Activated CD8-positive, alpha-beta memory T cell treated with anti-CD3 and anti-CD28 coated beads for 24 hours (primary cell): ENCODE results near the gene TMEM167A.

Source experiments
- DNase-seq: peaks from one replicate; pipeline ENCODE4 v3.0.0-alpha.2; 2020

Gene TMEM167A

DNA sequence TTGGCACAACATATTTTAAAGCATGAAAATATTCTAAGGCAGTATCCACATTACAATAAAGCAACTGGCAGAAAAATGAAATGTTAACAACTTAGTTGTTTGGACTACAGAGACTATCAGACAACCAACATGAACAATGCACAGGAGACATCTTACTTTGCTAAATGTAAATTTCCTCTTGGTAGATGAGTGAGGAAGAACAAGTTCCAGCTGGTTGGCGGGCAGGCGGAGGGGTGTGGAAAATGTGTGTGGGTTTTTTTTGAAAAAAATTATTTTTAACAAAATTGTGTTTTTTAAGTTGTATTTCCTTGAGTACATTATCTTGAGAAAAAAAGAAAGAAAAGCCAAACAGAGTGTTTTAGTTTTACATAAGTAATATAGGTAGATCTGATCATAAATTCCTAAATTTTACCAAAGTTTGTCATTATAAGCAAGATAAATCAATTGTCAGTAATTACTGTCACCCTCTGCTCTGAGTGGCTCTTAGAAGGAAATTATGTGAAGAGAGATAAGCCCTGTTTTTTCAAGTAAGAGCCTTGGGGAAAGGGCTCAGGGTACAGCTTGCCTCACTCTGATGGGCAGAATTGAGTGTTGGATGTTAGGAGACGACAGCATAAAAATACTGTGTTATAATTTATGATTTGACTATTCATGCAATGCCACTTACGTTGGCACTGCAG lies 42.5 kb downstream of the TMEM167A start:
- no peak for DNase-seq

DNA sequence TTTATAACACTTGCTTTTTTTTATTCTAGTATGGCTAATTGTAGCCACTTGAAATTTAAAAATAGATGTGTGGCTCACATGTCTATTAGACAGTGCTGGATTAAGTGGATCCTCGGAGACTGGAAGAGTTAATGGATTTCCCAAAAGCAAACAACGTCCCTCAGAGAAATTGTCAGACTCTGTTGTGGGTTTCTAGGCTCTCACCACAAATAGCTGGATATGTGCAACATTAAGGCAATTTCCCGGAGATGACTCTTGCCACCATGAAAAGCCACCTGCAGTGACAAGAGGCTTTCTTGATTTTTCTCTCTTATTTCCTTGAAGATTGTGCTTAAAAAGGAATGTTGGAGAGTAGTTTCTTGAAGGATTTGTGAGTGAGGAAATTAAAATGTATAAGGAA lies 43.2 kb downstream of the TMEM167A start:
- no peak for DNase-seq

DNA sequence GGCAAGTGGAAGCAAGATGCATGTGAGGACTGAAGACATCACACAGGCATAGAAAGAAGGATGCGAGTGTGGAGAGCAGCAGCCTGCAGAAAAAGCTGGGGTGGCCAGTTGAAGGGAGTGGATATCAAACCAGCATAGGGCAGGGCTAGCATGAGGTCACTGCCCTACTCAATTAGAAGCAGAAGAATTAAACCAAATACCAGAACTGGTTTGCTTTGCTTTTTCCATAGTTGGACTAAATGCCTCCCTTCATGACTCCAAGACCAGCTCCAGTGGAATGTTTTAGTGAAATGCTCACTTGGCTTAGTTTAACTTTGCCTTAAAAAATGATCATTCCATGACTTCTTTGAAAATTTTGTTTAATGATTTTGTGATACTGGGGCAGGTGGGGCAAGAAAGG lies 45.8 kb downstream of the TMEM167A start:
- DNase-seq: no peak

DNA sequence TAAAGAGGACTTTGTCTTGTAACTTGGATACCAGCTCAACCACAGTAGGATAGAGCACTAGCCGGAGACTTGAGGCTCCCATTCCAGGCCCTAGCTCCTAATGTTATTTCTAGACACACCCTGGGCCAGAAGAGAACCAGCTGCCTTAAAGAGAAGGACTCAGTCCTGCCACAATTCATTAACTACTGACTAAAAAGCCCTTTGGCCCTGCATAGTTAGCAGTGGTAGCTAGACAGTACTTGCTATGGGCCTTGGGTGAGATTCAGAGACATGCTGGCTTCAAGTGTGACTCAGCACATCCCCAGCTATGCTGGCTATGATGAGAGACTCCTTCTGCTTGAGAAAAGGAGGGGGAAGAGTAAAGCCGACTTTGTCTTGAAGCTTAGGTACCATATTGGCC lies 47.3 kb downstream of the TMEM167A start:
- DNase-seq: no peak

DNA sequence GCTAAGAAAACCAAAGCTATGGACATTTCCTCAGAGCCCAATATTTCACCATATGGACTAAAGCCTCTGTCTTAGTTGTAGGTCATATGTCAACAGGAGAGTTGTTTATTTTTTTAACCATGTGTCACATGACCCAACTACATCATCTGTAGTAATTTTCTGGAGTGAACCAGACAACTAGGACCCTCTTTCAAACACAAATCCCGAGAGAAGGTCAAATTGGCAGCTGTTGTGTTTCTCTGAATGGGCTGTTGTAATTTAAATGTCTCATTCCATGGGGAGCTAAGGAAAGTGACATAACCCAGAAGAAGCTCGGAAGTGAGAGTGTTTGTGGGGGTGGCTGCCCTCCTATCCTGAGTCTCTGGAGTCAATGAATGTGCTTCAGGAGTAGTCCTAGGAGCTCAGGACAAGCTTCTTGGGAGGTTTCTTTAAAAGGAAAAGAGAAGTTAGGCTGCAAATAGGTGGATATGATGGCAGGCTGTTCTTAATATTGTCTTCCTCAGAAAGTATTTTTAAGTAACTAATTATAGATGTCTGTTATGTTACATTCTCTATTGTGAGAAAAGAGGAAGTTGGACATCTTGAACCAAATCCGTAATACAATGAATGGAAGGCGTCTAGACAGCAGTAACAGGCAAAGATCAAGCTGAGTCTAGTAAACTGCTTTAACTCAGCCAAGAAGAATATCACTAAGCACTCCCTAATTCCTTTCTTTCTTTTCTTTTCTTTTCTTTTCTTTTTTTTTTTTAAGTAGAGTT lies 50.1 kb downstream of the TMEM167A start:
- no peak for DNase-seq

DNA sequence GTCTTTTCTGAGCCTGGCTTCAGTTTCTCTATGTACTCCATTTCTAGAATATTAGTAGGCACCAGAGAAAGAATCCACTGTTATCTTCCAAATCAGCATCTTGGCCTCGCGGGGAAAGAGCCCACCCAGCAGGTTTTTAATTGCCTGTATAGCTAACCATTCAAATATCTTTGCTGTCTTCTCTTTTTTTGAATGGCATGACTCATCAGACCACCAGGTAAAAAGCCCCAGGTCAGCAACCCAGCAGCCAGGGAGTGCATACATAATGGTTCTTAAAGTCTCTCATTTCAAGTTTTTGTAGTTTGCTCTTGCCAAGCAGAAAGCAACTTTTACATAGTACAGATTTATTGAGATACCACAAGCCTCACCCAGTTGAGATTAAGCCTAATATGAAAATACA lies 50.7 kb downstream of the TMEM167A start:
- no peak for DNase-seq

DNA sequence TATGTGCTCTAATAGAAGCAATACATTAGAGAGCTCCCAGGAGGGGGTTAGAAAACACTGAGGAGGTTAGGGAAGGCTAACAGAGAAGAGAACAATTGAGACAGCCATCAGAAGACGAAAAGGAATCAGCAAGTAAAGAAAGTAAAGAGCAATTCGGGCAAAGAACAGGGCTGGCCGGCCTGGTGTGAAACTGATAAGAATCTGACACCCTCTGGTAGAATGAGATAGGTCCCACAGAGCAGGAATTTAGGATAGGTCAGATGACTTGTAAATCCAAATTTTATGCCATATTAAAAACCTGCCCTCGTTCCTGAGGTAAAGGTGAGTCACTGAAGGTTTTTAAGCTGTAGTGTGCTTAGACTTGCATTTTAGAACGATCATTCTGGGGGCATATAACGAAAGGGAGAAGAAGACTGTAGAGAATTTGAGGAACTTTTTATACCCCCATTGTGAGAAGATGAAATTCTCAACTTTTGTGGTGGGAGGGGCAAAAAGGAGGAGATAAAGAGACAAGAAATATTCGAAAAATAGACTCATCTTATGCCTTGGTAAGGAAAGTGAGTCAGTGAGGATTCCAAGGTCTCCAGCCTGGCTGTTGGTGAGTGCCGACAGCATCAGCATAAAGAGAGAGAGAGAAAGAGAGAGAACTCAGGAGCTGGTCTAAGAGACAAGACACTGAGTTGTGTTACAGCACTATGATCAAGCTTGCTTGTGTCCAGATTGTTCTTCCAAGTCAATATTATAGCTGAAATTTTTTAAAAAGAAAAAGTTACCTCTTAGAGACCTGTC lies 51.3 kb downstream of the TMEM167A start:
- no peak for DNase-seq

DNA sequence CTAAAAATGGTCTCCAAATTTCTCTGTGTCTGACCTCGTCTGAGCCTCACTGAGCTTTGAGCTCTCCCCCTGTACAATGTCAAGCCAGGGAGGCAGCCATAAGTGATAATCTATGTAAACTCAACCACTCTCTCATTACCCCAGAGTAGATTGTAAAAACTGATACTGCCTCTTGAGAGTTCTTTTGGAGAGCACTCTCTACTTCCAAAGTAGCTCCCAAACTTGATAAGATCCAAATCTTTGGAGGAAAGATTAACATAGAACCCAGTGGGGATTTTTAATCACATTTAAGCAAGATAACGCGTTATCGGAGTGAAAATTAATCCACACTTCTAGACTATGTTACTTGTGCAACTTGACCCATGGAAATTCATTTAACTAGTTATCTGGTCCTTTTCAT lies 54.9 kb downstream of the TMEM167A start:
- DNase-seq: no peak

DNA sequence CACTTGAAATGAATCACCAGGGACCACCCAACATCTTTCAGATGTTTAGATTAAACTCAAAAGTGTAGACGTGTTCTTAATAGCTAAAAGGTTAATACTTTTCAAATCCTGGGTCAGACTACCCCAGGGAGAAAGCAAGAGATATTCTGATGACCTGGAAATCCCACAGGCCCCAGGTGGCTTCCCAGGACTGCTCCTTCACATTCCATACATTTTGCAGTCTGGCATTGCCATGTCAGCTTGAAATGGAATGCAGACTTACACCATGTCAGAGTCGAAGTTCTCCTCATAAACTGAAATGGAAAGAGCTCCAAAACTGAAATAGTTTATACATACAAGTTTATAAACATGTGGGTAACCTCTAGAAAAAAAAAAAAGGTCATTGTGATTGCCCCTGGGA lies 61.5 kb downstream of the TMEM167A start:
- no peak for DNase-seq

DNA sequence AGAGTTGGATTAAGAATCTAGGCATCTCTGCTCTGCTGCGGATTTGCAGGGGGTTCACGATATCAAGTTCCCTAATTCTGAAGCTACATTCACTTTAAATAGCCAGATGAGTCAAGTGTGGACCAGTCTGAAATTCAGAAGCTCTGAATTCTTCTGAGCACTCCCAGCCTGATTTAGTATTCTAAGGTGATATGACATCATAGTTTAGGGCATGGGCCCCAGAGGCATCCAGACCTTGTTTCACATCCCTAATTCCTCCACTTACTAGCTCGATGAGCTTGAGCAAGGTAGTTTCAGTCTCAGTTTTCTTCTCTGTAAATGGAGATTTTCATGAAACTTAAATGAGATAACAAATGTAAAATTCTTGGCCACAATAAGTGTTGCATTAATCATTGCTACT lies 65.2 kb downstream of the TMEM167A start:
- DNase-seq: no peak

DNA sequence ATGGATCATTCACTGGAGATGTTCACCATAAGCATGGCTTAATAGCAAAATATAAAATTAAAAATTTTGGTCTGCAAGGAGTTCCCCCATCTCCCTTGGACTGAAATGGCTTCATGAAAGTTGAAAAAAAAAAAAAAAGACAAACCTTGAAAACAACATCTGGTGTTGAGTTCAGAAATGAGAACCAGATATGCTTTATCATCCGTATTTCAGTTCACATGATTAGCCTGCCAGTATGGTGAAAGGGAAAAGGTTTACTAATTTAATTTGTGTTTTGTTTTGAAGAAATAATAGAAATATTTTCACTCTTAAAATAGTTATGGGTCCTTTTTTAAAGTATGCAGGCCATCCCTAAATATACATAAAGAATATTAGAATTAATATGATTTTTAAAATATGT lies 67.8 kb downstream of the TMEM167A start:
- DNase-seq: no peak

DNA sequence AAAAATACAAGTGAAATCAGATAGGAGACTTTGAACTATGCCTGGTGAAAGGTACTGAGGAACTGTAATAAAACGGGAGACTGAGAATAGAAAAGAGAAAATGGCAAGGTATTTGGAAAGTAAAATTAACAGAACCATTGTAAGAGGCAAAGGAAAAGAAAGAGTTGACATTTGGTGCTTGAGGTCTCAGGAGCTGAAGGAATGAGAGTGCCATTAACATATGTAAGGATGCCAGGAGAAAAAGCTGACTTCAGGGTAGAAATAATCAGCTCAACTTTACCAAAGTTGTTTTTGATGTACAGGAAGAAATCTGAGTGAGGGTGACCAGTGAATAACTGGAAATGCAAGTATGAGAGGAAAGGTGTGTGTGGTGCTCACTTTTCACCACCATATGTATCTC lies 69.4 kb downstream of the TMEM167A start:
- DNase-seq: no peak

DNA sequence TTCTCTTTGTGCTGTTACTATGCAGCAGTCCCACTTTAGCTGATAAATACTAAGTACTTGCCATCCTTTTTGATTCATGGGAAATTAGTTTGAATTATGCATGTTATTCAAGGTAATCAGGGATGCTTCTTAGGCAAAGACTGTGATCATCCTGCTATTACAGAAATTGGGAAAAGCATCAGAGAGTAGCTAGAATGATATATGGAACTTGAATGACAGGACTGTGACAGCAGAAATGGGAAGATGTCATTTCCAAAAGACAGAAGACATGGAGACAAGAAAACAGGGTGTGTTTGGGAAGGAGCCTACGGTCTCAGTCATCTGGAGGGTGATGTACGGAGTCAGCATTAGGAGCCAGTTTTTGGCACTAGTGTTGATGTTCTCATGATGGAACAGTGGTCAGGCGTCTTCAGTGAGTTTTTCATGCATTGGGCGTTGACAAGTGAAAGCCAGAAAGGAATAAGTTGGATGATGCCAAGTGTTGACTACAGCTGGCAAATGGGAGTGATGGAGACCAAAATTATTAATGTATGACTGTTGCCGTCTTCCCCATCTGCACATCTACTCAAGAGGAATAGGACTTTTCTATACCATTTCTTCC lies 70.4 kb downstream of the TMEM167A start:
- no peak for DNase-seq

DNA sequence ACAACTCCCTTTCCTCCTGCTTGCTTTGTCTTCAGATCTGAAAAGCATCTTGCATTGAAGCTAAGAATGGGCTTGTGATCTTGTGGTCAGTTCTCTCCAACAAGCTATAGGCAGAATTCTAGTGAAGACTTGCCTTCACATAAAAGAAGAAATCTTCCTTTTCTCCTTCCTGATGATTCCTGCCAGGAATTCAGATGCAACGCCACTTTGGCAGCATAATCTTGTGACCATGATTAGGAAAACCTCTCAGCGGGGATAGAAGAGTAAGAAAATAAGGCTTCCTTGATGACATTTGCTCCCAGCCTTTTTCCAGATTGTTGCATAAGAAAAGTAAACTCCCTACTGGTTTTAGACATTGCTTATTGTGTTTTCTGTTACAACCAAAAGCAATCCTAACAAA lies 73.4 kb downstream of the TMEM167A start:
- no peak for DNase-seq
